Keratinocyte (primary cell): ENCODE data around the gene FXYD1.

Experiments used
- EZH2 ChIP-seq: IDR thresholded peaks from one replicate; pipeline ENCODE4 v1.6.1; 2012; ENCODE audit warnings: inconsistent platforms, mild to moderate bottlenecking, low read length, moderate library complexity
- TF ChIP-seq, protein P1 (sequence below), 3 experiments: IDR thresholded peaks in 1 of 3; conservative IDR thresholded peaks in 1 of 3; optimal IDR thresholded peaks in 1 of 3; 2 replicates in 2 of 3; 3 replicates in 1 of 3; pipeline versions ENCODE3 to v1.5.1; 2011; ENCODE audit warnings: low read length in 3 of 3, mild to moderate bottlenecking in 3 of 3, moderate library complexity in 2 of 3, control low read depth in 1 of 3, inconsistent platforms in 1 of 3; ENCODE audit not compliant: insufficient read depth in 2 of 3; ENCODE audit errors: extremely low read depth in 1 of 3

DNA sequence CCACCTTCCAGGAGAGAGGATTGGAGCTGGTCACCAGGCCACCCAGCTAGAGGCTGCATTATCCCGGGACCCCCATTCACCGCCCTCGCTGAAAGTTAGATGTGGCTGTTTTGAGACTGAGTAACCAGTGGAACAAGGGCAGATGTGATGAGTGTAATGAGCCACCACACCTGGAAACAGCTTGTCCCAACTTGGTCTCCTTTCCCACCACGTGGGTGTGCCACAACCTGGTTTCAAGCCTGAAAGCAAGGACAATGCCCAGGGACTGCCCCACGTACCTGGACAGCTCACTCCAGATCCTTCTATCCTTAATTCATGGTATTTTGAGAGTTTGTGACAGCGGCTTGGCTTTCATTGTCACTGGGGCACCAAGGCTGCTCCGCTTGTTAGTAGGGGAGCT, 10.8 kb upstream of the FXYD1 start:
- TF ChIP-seq EZH2, result no peak
- TF ChIP-seq, protein P1, sequence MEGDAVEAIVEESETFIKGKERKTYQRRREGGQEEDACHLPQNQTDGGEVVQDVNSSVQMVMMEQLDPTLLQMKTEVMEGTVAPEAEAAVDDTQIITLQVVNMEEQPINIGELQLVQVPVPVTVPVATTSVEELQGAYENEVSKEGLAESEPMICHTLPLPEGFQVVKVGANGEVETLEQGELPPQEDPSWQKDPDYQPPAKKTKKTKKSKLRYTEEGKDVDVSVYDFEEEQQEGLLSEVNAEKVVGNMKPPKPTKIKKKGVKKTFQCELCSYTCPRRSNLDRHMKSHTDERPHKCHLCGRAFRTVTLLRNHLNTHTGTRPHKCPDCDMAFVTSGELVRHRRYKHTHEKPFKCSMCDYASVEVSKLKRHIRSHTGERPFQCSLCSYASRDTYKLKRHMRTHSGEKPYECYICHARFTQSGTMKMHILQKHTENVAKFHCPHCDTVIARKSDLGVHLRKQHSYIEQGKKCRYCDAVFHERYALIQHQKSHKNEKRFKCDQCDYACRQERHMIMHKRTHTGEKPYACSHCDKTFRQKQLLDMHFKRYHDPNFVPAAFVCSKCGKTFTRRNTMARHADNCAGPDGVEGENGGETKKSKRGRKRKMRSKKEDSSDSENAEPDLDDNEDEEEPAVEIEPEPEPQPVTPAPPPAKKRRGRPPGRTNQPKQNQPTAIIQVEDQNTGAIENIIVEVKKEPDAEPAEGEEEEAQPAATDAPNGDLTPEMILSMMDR (optimal IDR thresholded peaks at IDR 0.05 in 1 of 3, IDR thresholded peaks at IDR 0.05 in 1 of 3, conservative IDR thresholded peaks at IDR 0.05 in 1 of 3; ENCODE audit: extremely low read depth in 1 of 3, insufficient read depth in 2 of 3, low read length in 3 of 3), result peak in 1 of 3 experiments; percentile 21
